MM.1S (cell line): ENCODE measurements around the gene TCN1.
"Not testable (repeated sequence)": the region's sequence is repeated elsewhere in the genome, so short reads cannot be mapped to it uniquely, and the experiment has no call there.

ENCODE experiments used
- CTCF ChIP-seq: fragments of 300-600 bp; sonication (generic); IDR thresholded peaks from 2 replicates; pipeline ENCODE4 v1.5.1; 2016; ENCODE audit warnings: antibody characterized with exemption, low read length, mixed read lengths
- EZH2 ChIP-seq: fragments of 300-600 bp; sonication (generic); optimal IDR thresholded peaks from 2 replicates; pipeline ENCODE3; 2017; ENCODE audit warnings: low read depth, mild to moderate bottlenecking, antibody characterized with exemption, low read length, mixed read lengths
- EZH2phosphoT487 ChIP-seq: fragments of 300-600 bp; sonication (generic); IDR thresholded peaks from 2 replicates; pipeline ENCODE4 v1.6.1; 2018; ENCODE audit warnings: antibody characterized with exemption, low read length

- TF ChIP-seq CTCF, EZH2phosphoT487, EZH2: not testable (repeated sequence)
These were observed 17.8 kb downstream of the TCN1 start for GRCh38 chr11:59848439-59848838.
